Fibroblast of lung (primary cell): Measurements from ENCODE around the gene RNF215.

Source experiments
- EZH2 ChIP-seq: IDR thresholded peaks from 2 replicates; pipeline ENCODE4 v1.5.1; 2012; ENCODE audit warnings: low read length, control low read depth, mild to moderate bottlenecking; ENCODE audit errors: missing control alignments
- TF ChIP-seq, protein P1 (sequence below), 2 donors: IDR thresholded peaks in 1 of 2; conservative IDR thresholded peaks in 1 of 2; 1 replicate in 1 of 2; 2 replicates in 1 of 2; pipeline ENCODE4 v1.5.1; 2011 to 2012; ENCODE audit warnings: low read length in 2 of 2, control low read depth in 1 of 2, inconsistent platforms in 1 of 2, low read depth in 1 of 2, mild to moderate bottlenecking in 1 of 2

DNA sequence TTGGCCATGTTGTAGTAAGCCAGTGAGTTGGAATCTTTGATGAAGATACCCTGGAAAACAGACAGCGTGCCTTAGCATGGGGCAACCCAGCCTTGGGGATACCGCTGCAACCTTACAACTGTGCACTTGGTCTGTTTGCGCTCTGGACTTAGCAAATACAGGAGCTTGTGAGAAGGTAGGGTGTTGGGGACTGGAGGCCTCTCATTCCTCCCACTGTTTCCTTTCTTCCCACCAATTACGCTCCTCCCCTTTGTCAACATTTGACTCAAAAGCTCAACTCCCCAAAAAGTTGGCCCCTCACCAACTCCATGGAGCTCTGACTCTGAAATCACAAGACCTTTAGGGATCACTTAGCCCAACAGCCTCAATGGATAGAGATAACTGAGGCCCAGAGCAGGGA lies 52.6 kb downstream of the RNF215 start:
- no peak for TF ChIP-seq EZH2
- TF ChIP-seq, protein P1, sequence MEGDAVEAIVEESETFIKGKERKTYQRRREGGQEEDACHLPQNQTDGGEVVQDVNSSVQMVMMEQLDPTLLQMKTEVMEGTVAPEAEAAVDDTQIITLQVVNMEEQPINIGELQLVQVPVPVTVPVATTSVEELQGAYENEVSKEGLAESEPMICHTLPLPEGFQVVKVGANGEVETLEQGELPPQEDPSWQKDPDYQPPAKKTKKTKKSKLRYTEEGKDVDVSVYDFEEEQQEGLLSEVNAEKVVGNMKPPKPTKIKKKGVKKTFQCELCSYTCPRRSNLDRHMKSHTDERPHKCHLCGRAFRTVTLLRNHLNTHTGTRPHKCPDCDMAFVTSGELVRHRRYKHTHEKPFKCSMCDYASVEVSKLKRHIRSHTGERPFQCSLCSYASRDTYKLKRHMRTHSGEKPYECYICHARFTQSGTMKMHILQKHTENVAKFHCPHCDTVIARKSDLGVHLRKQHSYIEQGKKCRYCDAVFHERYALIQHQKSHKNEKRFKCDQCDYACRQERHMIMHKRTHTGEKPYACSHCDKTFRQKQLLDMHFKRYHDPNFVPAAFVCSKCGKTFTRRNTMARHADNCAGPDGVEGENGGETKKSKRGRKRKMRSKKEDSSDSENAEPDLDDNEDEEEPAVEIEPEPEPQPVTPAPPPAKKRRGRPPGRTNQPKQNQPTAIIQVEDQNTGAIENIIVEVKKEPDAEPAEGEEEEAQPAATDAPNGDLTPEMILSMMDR (conservative IDR thresholded peaks at IDR 0.05 in 1 of 2, IDR thresholded peaks at IDR 0.05 in 1 of 2; ENCODE audit: low read depth in 1 of 2, low read length in 2 of 2): no peak
